HepG2 (cell line): Measurements from ENCODE around the gene TBC1D12. TPM values are rescaled to one million over a fixed set of nuclear protein-coding genes. Genes with fewer than 3 reads are reported as not detected.

Experiments
- ATF7 ChIP-seq, 2 experiments: fragments of 450-650 bp in 1 of 2; sonication (generic) in 1 of 2; formaldehyde crosslinking in 1 of 2; IDR thresholded peaks; 2 replicates each; pipeline versions ENCODE4 v1.4.0 to v1.6.1; 2016 to 2020; ENCODE audit warnings: antibody characterized with exemption in 1 of 2, mild to moderate bottlenecking in 1 of 2, missing genetic modification reagents in 1 of 2
- CEBPG ChIP-seq: IDR thresholded peaks from 2 replicates; pipeline ENCODE4 v1.6.1; 2016
- HNF4A ChIP-seq: sonication (generic); formaldehyde crosslinking; IDR thresholded peaks from 2 replicates; pipeline ENCODE4 v1.4.0; 2020; ENCODE audit warnings: missing genetic modification reagents
- RBAK ChIP-seq: sonication (generic); formaldehyde crosslinking; IDR thresholded peaks from 2 replicates; pipeline ENCODE4 v1.5.1; 2020; ENCODE audit warnings: mild to moderate bottlenecking, missing genetic modification reagents
- SIX1 ChIP-seq: sonication (generic); formaldehyde crosslinking; IDR thresholded peaks from 2 replicates; pipeline ENCODE4 v1.4.0; 2020; ENCODE audit warnings: missing genetic modification reagents, borderline replicate concordance
- SMARCC2 ChIP-seq: fragments of 450-650 bp; IDR thresholded peaks from 2 replicates; pipeline ENCODE4 v1.6.1; 2017; ENCODE audit warnings: antibody characterized with exemption, mild to moderate bottlenecking
- SMARCE1 ChIP-seq: fragments of 450-650 bp; IDR thresholded peaks from 2 replicates; pipeline ENCODE4 v1.6.1; 2017; ENCODE audit warnings: borderline replicate concordance
- TAF15 ChIP-seq: fragments of 200-400 bp; formaldehyde crosslinking; IDR thresholded peaks from one replicate; pipeline ENCODE4 v1.6.1; 2018; ENCODE audit warnings: mild to moderate bottlenecking, low read depth, low read length; ENCODE audit not compliant: poor library complexity, severe bottlenecking
- TBL1XR1 ChIP-seq: fragments of 150-350 bp; IDR thresholded peaks from 2 replicates; pipeline ENCODE4 v1.6.1; 2014; ENCODE audit warnings: borderline replicate concordance, low read length; ENCODE audit not compliant: partially characterized antibody
- YY1 ChIP-seq: IDR thresholded peaks from 2 replicates; pipeline ENCODE4 v1.6.1; 2011; ENCODE audit warnings: low read length, low read depth, moderate library complexity, mild to moderate bottlenecking; ENCODE audit not compliant: insufficient read depth, insufficient replicate concordance
- ZFP36L2 ChIP-seq: sonication (generic); formaldehyde crosslinking; IDR thresholded peaks from 2 replicates; pipeline ENCODE4 v1.4.0; 2020; ENCODE audit warnings: missing genetic modification reagents
- ZNF546 ChIP-seq: sonication (generic); formaldehyde crosslinking; conservative IDR thresholded peaks from 2 replicates; pipeline ENCODE4 v1.8.1; 2023; ENCODE audit warnings: mild to moderate bottlenecking, missing genetic modification reagents
- ZNF552 ChIP-seq: sonication (generic); formaldehyde crosslinking; IDR thresholded peaks from 2 replicates; pipeline ENCODE4 v1.9.0; 2022; ENCODE audit warnings: missing genetic modification reagents, mild to moderate bottlenecking, borderline replicate concordance
- ZNF570 ChIP-seq: sonication (generic); formaldehyde crosslinking; IDR thresholded peaks from 2 replicates; pipeline ENCODE4 v1.4.0; 2020; ENCODE audit warnings: mild to moderate bottlenecking, missing genetic modification reagents, borderline replicate concordance
- ZNF614 ChIP-seq: IDR thresholded peaks from 2 replicates; pipeline ENCODE4 v1.6.1; 2018; ENCODE audit warnings: missing biosample characterization, missing genetic modification reagents, inconsistent platforms, borderline replicate concordance
- ZNF616 ChIP-seq: sonication (generic); formaldehyde crosslinking; IDR thresholded peaks from 2 replicates; pipeline ENCODE4 v1.5.0; 2020; ENCODE audit warnings: low read depth, mild to moderate bottlenecking, missing genetic modification reagents
- ZNF781 ChIP-seq: sonication (generic); formaldehyde crosslinking; IDR thresholded peaks from 2 replicates; pipeline ENCODE4 v1.5.1; 2020; ENCODE audit warnings: borderline replicate concordance, mild to moderate bottlenecking, missing genetic modification reagents; ENCODE audit errors: not compliant biosample characterization
- ZNF816 ChIP-seq: sonication (generic); formaldehyde crosslinking; IDR thresholded peaks from 2 replicates; pipeline ENCODE4 v1.8.0; 2022; ENCODE audit warnings: missing genetic modification reagents, mild to moderate bottlenecking, borderline replicate concordance
- ZNF850 ChIP-seq: sonication (generic); formaldehyde crosslinking; conservative IDR thresholded peaks from 2 replicates; pipeline ENCODE4 v1.9.0; 2021; ENCODE audit warnings: mild to moderate bottlenecking, missing genetic modification reagents
- ZZZ3 ChIP-seq: sonication (generic); formaldehyde crosslinking; IDR thresholded peaks from 2 replicates; pipeline ENCODE4 v1.4.0; 2020; ENCODE audit warnings: missing genetic modification reagents, mild to moderate bottlenecking, borderline replicate concordance
- polyA plus RNA-seq, 8 experiments: library from polyadenylated mRNA; depleted of rRNA in 3 of 8; stranded (reverse) in 7 of 8; unstranded in 1 of 8; fragments of >200 nt; fragmentation: Illumina TruSeq in 4 of 8; extraction: Trizol in 4 of 8; gene quantifications; 2 replicates each; pipeline versions ENCODE4 v1.2.1 to v1.2.3, GENCODE V29; 2011 to 2016; ENCODE audit warnings: low read depth in 4 of 8, missing spikeins in 1 of 8, mixed read lengths in 1 of 8; ENCODE audit not compliant: insufficient read depth in 1 of 8
- total RNA-seq, 5 experiments: library from RNA; depleted of rRNA; stranded (reverse); fragments of >200 nt; fragmentation: Illumina TruSeq; extraction: Trizol; gene quantifications; 2 replicates each; pipeline ENCODE4 v1.2.3, GENCODE V29; 2016; ENCODE audit warnings: low read depth in 1 of 5
- TF ChIP-seq, protein P1 (sequence below): sonication (generic); formaldehyde crosslinking; IDR thresholded peaks from 2 replicates; pipeline ENCODE4 v1.4.0; 2020; ENCODE audit warnings: missing genetic modification reagents
- TF ChIP-seq, protein P2 (sequence below): sonication (generic); formaldehyde crosslinking; IDR thresholded peaks from 2 replicates; pipeline ENCODE4 v1.4.0; 2020; ENCODE audit warnings: missing genetic modification reagents
- TF ChIP-seq, protein P3 (sequence below): sonication (generic); formaldehyde crosslinking; IDR thresholded peaks from 2 replicates; pipeline ENCODE4 v1.8.1; 2023; ENCODE audit warnings: missing genetic modification reagents, mild to moderate bottlenecking, borderline replicate concordance

Gene TBC1D12
- total and polyA plus RNA-seq, 2 of the 13 experiments (the other 11 are each of a cell fraction or from before 2014, with no cell fraction given) = 5.7 to 6.2 TPM

DNA sequence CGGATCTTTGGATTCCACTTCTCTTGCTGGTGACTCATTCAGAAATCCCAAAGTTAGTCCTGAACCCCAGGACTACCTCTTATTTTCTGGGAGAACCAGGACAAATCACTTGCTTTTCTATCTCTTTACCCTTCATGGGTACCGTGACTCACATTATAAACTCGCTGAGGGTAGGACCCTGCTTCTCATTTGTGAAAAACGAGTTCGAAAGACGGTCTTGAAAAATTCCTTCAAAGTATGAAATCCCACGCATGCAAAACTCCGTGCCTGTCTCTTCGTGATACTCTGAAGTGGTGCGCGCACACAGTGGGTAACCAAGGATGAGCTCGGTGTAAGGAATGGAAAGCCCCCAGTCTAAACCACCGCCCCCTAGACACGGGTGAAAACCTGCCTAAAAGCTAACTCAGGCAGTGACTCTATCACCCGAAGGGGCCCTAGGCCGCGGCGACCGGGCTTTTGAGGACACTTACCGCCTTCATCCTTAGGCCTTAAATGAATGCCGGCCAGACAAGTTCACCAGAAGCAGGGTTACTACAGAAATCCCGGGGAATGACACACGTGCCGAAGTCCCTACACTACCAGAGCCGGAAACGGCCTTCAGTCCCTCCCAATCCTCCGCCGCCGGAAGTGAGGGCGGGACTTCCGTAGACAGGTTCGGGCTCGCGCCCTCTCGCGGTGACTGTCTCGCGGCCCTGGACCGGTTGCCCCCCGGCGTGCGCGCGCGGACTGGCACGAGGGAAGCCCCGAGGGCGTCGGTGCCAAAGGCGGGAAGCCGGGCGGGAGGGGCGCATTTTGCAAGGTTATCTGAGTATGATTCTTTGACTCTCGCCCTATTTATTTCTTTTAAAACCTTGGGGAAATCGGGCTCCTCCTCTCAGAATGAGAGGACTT, 39.7 kb upstream of the TBC1D12 start, which contains the start of gene NOC3L (continued):
- TF ChIP-seq ZNF570 (CRISPR knock-in tag) (0 out of 2 replicates have a peak, but pooled peaks have one; percentile 82), TBL1XR1 (no peak), ZNF614 (peak; percentile 84), TAF15 (no peak), ZNF552 (CRISPR knock-in tag) (peak; percentile 97; the same call in 1 of the 2 replicates), ZFP36L2 (CRISPR knock-in tag) (no peak), ZZZ3 (CRISPR knock-in tag) (peak; percentile 88; the same call in 1 of the 2 replicates), SIX1 (CRISPR knock-in tag) (peak; percentile 22; the same call in 1 of the 2 replicates), ZNF616 (CRISPR knock-in tag) (peak; percentile 97), HNF4A (CRISPR knock-in tag) (peak; percentile 70), RBAK (CRISPR knock-in tag) (0 out of 2 replicates have a peak, but pooled peaks have one; percentile 61), CEBPG (CRISPR knock-in tag) (peak; percentile 49), ZNF781 (peak; percentile 97), ZNF816 (peak; percentile 95; the same call in 1 of the 2 replicates), ZNF546 (CRISPR knock-in tag) (peak; percentile 97), ZNF850 (CRISPR knock-in tag) (no peak), YY1 (peak; percentile 73), ATF7 (IDR thresholded peaks at IDR 0.05) (no peak), ATF7 (CRISPR knock-in tag; IDR thresholded peaks at IDR 0.05) (peak; percentile 72; the same call in 1 of the 2 replicates), SMARCE1 (no peak), SMARCC2 (no peak)
- TF ChIP-seq, protein P1, sequence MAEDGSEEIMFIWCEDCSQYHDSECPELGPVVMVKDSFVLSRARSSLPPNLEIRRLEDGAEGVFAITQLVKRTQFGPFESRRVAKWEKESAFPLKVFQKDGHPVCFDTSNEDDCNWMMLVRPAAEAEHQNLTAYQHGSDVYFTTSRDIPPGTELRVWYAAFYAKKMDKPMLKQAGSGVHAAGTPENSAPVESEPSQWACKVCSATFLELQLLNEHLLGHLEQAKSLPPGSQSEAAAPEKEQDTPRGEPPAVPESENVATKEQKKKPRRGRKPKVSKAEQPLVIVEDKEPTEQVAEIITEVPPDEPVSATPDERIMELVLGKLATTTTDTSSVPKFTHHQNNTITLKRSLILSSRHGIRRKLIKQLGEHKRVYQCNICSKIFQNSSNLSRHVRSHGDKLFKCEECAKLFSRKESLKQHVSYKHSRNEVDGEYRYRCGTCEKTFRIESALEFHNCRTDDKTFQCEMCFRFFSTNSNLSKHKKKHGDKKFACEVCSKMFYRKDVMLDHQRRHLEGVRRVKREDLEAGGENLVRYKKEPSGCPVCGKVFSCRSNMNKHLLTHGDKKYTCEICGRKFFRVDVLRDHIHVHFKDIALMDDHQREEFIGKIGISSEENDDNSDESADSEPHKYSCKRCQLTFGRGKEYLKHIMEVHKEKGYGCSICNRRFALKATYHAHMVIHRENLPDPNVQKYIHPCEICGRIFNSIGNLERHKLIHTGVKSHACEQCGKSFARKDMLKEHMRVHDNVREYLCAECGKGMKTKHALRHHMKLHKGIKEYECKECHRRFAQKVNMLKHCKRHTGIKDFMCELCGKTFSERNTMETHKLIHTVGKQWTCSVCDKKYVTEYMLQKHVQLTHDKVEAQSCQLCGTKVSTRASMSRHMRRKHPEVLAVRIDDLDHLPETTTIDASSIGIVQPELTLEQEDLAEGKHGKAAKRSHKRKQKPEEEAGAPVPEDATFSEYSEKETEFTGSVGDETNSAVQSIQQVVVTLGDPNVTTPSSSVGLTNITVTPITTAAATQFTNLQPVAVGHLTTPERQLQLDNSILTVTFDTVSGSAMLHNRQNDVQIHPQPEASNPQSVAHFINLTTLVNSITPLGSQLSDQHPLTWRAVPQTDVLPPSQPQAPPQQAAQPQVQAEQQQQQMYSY (CRISPR knock-in tag) = peak; percentile 65; the same call in 1 of the 2 replicates
- TF ChIP-seq, protein P2, sequence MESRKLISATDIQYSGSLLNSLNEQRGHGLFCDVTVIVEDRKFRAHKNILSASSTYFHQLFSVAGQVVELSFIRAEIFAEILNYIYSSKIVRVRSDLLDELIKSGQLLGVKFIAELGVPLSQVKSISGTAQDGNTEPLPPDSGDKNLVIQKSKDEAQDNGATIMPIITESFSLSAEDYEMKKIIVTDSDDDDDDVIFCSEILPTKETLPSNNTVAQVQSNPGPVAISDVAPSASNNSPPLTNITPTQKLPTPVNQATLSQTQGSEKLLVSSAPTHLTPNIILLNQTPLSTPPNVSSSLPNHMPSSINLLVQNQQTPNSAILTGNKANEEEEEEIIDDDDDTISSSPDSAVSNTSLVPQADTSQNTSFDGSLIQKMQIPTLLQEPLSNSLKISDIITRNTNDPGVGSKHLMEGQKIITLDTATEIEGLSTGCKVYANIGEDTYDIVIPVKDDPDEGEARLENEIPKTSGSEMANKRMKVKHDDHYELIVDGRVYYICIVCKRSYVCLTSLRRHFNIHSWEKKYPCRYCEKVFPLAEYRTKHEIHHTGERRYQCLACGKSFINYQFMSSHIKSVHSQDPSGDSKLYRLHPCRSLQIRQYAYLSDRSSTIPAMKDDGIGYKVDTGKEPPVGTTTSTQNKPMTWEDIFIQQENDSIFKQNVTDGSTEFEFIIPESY (CRISPR knock-in tag) = peak; percentile 73
- TF ChIP-seq, protein P3, sequence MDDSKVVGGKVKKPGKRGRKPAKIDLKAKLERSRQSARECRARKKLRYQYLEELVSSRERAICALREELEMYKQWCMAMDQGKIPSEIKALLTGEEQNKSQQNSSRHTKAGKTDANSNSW (CRISPR knock-in tag) = peak; percentile 83; the same call in 1 of the 2 replicates
